ENCODE results near the gene PGPEP1. TPM values are rescaled to one million over a fixed set of nuclear protein-coding genes. Genes with fewer than 3 reads are reported as not detected.

PGPEP1 gene
- total RNA-seq, 1 donor from 2014 or later = 38.8 TPM

GRCh38 chr19:18308051-18308947 lies 32.1 kb upstream of the PGPEP1 start:
- no peak for DNase-seq
- no peak for TF ChIP-seq CTCF (IDR thresholded peaks at IDR 0.05; ENCODE audit: borderline replicate concordance)
- Histone ChIP-seq H3K9me3 (replicated peaks) (no peaks in the 10 kb centered on the region), H3K27me3 (ENCODE audit: low read depth) (no peaks in the 10 kb centered on the region), H3K4me1 (peaks cover 48% of the 10 kb centered on the region), H3K4me3 (no peak overlapping the region), H3K27ac (replicated peaks) (peak overlapping the region; percentile 99), H3K36me3 (peaks cover 41% of the 10 kb centered on the region)
- intact Hi-C loops (cut with micrococcal nuclease) = no loop called here

- TF ChIP-seq CTCF (IDR thresholded peaks at IDR 0.05; ENCODE audit: borderline replicate concordance) = no peak
- no peak overlapping the region for H3K4me3 ChIP-seq
- intact Hi-C loops (cut with micrococcal nuclease) = no loop called here
- no peaks in the 10 kb centered on the region for H3K9me3 ChIP-seq (replicated peaks)
- H3K36me3 ChIP-seq = peaks cover 41% of the 10 kb centered on the region
- no peak for DNase-seq
- H3K4me1 ChIP-seq = peaks cover 42% of the 10 kb centered on the region
- H3K27ac ChIP-seq (replicated peaks) = no peak overlapping the region
- H3K27me3 ChIP-seq (ENCODE audit: low read depth) = no peaks in the 10 kb centered on the region
Measured at GRCh38 chr19:18308948-18309325, 31.5 kb upstream of the PGPEP1 start.

- no peak for TF ChIP-seq CTCF (IDR thresholded peaks at IDR 0.05; ENCODE audit: borderline replicate concordance)
- no peak for DNase-seq
- Histone ChIP-seq H3K27ac (replicated peaks) (no peak overlapping the region), H3K4me3 (no peak overlapping the region), H3K4me1 (peaks cover 35% of the 10 kb centered on the region), H3K36me3 (peaks cover 47% of the 10 kb centered on the region), H3K9me3 (replicated peaks) (no peaks in the 10 kb centered on the region), H3K27me3 (ENCODE audit: low read depth) (no peaks in the 10 kb centered on the region)
- intact Hi-C loops (cut with micrococcal nuclease) = no loop called here
Measured at GRCh38 chr19:18309525-18310064, 30.8 kb upstream of the PGPEP1 start.

GRCh38 chr19:18310118-18310909 lies 30.1 kb upstream of the PGPEP1 start:
- intact Hi-C loops (cut with micrococcal nuclease) = no loop called here
- no peak overlapping the region for H3K4me3 ChIP-seq

More at GRCh38 chr19:18310118-18310909, 30.1 kb upstream of the PGPEP1 start:
- H3K27me3 ChIP-seq (ENCODE audit: low read depth) = no peaks in the 10 kb centered on the region
- TF ChIP-seq CTCF (IDR thresholded peaks at IDR 0.05; ENCODE audit: borderline replicate concordance) = no peak
- peaks cover 48% of the 10 kb centered on the region for H3K36me3 ChIP-seq
- H3K27ac ChIP-seq (replicated peaks) = no peak overlapping the region
- peaks cover 28% of the 10 kb centered on the region for H3K4me1 ChIP-seq
- no peaks in the 10 kb centered on the region for H3K9me3 ChIP-seq (replicated peaks)
- no peak for DNase-seq
